CD4-positive, alpha-beta T cell treated with Interleukin-6 at 100 ng/mL for 8 hours (primary cell): ENCODE measurements around the gene RAB44.
"Not testable (repeated sequence)": the region's sequence is repeated elsewhere in the genome, so short reads cannot be mapped to it uniquely, and the experiment has no call there.

ENCODE experiments used
- DNase-seq: peaks from one replicate; pipeline ENCODE4 v3.0.0-alpha.2; 2020; ENCODE audit warnings: mixed read lengths, low spot score

The RAB44 gene

DNA sequence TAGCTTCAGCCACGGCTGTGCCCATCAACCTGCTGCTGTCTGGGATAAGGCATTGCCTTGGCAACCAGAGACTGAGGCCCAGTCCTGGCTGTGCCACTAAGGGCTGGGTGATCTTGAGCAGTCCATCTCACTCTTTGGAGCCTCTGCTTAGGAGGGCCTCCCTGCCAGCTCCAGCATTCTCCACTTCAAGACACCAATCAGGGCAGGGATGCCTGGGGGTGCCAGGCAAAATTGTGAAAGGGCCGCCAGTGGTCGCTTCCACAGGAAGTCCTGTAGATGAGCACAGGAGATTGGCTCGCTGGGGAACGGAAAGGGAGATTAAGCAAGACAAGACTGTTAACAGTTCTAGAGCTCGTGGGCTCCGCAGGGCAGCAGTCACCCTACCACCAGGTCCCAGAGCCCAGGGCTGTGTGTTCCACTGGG lies at the start of gene RAB44:
Gene RAB44 (plus strand): TSS at position 346 of the 423 bp plus-strand sequence. CDS start 6,410 bp downstream, outside the sequence.
- no peak for DNase-seq

GRCh38 chr6:36649086-36649485 lies 48.5 kb upstream of the RAB44 start:
- DNase-seq = no peak

- DNase-seq = no peak
Observed at GRCh38 chr6:36649701-36650484, 47.7 kb upstream of the RAB44 start.

DNA sequence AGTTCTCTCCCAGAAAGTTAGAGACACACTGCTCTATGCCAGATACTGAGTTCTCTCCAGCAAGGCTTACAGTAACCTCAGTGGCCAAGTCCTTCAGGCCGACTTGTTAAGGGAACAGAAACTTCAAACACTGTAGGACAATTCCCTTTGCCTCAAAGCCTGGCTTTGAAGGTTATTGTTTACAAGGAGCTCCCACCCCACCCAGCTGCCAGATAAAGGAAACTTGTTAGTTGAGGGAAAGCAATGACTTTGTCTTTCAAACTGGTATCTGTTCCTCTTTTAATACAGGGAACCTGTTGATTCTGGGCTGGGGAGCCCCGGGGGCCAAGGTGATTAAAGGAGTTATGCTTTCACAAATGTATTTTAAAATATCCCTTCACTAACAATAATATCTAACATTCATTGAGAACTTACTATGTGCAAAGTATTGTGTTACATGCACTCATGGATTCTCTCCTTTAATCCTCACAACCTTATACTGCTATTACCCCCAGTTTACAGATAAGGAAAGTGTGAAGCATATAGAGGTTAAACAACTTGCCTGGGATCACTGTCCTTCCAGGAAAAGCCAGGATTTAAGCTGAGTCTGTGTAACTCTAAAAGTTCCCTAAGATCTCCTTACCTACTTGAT lies 46.7 kb upstream of the RAB44 start:
- DNase-seq = no peak

GRCh38 chr6:36651659-36652379 lies 45.8 kb upstream of the RAB44 start:
- no peak for DNase-seq

DNA sequence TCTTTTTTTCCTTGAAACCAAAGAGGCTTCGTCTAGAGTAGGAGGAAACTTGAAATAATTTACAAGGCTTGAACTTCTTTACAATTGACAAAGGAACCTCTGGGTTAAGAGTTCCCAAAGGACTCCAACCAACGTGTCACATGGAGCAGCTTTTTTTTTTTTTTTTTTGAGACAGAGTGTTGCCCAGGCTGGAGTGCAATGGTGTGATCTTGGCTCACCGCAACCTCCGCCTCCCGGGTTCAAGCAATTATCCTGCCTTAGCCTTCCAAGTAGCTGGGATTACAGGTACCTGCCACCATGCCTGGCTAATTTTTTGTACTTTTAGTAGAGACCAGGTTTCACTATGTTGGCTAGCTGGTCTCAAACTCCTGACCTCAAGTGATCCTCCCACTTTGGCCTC lies 43.2 kb upstream of the RAB44 start:
- not testable (repeated sequence) for DNase-seq

DNA sequence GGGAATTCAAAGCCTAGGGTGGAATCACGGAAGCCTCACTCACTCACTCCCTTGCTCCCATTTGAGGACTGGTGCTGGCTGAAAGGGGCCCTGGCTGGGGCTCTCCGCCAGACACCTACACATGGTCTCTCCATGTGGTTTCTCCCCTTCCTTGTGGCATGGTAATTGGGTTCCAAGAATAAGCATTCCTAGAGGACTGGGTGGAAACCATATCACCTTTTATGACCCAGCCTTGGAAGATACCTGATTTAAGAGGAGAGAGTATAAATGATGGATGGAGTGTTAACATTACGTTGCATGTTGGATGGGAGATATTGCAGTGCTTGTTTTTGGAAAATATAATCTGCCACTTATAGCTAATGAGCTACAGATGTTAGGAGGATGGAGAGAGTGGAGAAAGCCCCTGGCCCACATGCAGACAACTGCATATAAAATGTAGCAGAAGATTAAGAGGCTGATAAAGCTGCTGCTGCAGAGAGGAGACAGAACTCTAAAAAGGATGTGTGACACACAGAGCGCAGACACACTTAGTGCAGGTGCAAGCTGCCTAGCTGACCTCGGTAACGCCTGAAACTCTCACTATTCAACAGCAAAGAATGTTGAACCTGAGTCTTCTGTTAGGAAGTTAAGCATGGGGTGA lies 42.4 kb upstream of the RAB44 start:
- no peak for DNase-seq

- DNase-seq = no peak
Observed at GRCh38 chr6:36656441-36656840, 41.2 kb upstream of the RAB44 start.

GRCh38 chr6:36657271-36657670 lies 40.4 kb upstream of the RAB44 start:
- DNase-seq = no peak

DNA sequence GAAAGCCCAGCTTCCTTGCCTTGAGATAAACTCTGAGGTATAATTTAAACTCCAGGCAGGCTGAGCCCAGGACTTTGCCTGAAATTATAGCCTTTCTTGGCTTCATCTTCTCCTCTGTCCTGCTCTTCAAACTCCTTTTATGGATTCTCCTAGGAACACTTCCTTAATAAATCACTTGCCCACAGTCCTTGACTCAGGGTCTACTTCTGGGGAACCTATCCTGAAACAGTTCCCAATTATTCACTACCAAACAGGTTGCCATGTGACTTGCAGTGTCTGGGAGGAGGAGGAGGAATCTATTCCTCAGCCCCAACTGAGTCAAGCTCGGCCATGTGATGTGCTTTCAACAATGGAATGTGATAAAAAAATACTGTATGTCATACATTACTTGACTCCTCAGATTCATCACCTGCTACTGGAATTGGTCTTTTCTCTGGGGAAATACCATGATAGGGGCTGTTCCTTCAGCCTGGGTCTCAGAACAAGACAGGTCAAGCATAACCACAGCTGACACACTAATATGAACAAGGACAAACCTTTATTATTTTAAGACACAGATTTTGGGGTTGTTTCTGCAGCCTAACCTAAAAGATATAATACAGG lies 39.6 kb upstream of the RAB44 start:
- DNase-seq = no peak

DNA sequence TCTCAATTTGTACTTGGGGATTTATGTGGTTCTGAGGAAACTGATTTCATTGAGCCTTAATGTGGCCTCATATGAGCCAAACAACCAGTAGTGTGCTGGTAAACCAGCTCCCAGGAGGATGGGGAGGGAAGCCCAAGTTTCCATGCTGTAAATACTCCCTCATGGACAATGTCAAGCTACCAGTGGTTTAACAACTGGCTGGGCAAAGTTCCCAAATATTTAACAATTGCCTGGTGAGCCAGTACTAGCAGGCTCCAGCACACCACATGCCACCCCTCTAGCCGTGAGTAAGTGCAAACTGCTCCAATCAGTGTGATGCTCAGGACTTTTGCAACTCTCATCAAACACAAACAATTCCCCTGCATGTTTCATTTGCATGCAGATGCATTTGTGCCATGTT lies 38.4 kb upstream of the RAB44 start:
- DNase-seq = no peak

DNA sequence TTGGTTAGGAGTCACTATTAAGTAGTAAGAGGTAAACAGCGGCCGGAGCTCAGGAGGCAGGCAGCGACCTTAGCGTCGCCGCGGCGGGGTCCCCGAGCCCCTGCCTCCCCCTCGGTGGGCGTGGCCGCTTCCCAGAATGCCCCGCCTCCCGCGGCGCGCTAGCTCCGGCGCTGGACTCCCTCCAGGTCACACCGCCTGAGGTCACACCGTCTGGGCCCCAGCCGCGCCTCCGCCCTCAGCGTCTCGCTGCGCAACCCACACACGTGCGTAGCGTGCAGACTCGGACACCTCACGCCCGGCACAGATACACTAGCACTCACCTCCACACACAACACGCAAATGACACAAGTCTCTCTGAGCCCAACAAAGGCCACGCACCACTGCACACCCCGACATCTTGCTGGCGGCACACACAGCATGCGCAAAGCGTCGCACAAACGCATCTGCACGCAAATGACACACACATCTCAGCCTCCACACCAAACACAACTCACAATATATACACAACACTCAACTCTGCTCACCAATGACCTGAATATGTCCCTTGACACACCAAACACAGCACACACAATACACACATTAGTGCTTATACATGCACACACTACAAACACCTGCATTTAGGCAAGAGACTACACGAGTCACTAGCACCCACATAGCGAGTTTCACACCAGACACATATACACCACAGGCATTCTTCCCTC lies 36.7 kb upstream of the RAB44 start:
- DNase-seq = no peak

DNA sequence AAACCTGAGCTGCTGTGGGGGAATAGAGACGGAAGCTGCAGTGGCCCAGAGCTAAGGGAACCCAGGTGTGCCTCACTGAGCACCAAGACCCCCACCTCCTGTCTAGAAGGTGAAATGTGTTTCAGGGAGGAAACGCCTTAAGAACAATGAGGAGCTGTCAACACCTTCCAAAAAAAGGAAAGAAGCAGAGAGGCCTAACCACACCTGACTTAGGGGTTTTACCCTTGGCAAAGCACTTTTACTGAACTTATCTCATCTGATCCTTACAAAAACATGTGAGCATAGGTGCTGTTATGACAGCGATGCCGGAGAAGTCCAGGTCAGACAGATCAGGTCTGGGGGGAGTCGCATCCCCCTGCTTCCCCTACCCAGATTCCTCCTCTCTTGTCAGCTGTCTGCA lies 35.2 kb upstream of the RAB44 start:
- no peak for DNase-seq

DNA sequence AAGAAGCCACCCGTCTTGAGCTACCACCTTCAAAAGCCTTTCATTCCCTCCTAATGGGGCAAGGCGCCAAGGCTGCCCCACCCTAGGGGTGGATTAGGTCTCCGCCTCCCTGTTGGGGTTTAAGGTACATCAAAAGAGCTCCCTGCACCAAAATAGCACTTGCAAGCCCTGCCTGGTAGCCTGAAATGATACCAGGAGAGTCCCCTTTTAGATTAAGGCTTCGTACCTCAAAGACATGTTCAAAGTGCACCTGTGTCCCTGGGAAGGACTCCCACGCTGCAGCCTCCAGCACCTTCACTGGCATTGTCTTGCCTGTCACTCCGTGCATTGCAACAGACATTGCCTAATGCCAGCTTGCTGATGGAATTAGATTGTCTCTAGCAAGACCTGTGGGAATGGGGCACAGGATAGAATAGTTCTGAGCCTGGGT lies 34.8 kb upstream of the RAB44 start:
- DNase-seq = no peak

DNA sequence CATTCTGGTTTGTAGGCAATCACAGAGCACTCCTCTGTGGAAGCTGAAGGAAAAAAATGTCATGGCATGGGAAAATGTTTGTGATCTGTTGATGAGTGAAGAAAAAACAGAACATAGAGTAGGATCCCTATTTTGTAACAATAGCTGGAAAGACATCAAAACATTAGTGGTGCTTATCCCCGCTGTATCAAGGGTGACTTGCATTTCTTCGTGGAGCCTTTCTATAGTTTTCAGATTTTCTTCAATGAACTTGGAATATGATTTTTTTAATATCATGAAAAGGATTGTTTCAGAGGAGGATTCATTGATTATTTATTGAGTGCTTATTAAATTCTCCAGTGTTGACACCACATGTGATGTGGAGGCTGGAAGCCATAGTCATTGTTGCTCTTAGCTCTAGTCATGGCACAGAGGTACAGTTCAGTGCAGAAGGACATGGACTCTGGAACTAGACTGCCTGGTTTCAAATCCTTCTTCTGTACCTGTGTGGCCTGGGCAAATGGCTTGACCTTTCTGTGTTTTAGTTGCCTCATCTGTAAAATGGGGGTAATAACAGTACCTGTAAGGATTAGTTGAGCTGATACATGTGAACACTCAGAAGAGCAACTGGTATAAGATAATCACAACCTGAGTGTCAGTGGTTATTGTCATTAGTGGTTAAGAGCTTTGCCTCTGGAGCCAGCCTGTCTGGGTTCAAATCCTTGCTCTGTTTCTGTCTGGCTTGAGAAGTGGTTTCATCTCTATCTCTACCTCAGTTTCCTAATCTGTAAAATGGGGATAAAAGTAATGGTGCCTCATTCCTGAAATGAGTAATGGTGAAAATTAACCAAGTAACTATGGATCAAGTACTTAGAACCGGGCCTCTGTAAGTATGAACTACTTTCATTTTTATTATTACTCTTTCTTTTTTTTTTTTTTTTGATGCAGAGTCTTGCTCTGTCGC lies 33.9 kb upstream of the RAB44 start:
- DNase-seq = no peak

GRCh38 chr6:36665180-36665579 lies 32.4 kb upstream of the RAB44 start:
- DNase-seq = no peak

DNA sequence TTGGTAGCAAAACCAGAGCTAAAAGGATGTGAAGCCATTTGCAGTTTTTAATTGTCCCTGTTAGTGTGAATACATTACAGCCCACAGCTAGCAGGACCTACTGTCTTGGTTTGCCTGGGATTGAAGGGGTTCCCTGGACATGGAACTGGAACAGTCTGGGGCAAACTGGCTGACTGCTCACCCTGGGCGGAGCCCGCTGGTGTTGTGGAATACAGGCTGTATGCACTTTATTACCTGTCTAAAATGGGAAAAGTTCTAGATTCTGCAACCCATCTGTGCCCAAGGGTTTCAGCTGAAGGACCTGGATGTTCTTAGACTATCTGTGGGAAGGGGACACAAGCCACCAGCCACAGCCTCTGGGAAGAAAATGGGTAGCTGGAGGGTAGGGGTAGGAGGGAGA lies 31.3 kb upstream of the RAB44 start:
- no peak for DNase-seq

GRCh38 chr6:36666826-36667591 lies 30.6 kb upstream of the RAB44 start:
- DNase-seq = no peak

DNA sequence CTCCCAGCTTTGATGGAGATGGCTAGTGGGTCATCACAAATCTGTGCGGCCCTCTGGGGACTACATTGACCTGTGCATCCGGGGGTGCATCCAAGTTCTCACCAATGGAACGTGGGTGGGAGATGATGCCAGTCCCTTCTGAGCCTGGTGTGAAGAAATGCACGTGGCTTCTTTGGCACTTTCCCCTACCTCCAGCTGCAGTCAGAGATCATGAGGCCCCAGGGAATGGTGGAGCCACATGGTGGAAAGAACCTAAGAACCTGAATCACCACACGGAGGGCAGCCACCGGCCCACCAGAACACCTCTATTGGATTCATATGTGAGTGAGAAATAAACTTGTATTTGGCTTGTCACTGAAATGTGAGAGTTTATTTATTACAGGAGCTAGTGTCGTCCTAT lies 29.0 kb upstream of the RAB44 start:
- DNase-seq = no peak

GRCh38 chr6:36669002-36669401 lies 28.6 kb upstream of the RAB44 start:
- DNase-seq = no peak
